Neural cell (in vitro differentiated cells): Measurements from ENCODE around the gene BICRA. TPM values are rescaled to one million over a fixed set of nuclear protein-coding genes. Genes with fewer than 3 reads are reported as not detected.

Experiments
- H2AFZ ChIP-seq: fragments of 200-600, 300-800 bp; sonication (generic), shearing (Covaris generic); 2 replicates; pipeline ENCODE4 v1.6.0; 2014; ENCODE audit warnings: low read depth, mild to moderate bottlenecking, antibody characterized with exemption, low read length, moderate library complexity
- H3F3A ChIP-seq: fragments of 200-600 bp; shearing (Covaris generic); 2 replicates; pipeline ENCODE4 v1.6.1; 2016; ENCODE audit warnings: mild to moderate bottlenecking, moderate library complexity, mixed read lengths, antibody characterized with exemption, low read length; ENCODE audit not compliant: insufficient read depth, poor library complexity, severe bottlenecking
- H3K27ac ChIP-seq: fragments of 200-600, 300-800 bp; sonication (generic), shearing (Covaris generic); 2 replicates; pipeline ENCODE4 v1.5.1; 2014; ENCODE audit warnings: mild to moderate bottlenecking, low read length, moderate library complexity
- H3K27me3 ChIP-seq: fragments of 300-800, 200-600 bp; sonication (generic), shearing (Covaris generic); 2 replicates; pipeline ENCODE4 v1.6.0; 2014; ENCODE audit warnings: mild to moderate bottlenecking, low read depth, low read length, moderate library complexity; ENCODE audit not compliant: insufficient read depth
- H3K36me3 ChIP-seq: fragments of 300-800, 200-600 bp; sonication (generic), shearing (Covaris generic); 2 replicates; pipeline ENCODE4 v1.5.1; 2014; ENCODE audit warnings: mild to moderate bottlenecking, antibody characterized with exemption, low read length, moderate library complexity; ENCODE audit not compliant: insufficient read depth
- H3K4me2 ChIP-seq: fragments of 300-800, 200-600 bp; sonication (generic), shearing (Covaris generic); 2 replicates; pipeline ENCODE4 v1.6.0; 2014; ENCODE audit warnings: mild to moderate bottlenecking, low read length
- H3K4me3 ChIP-seq: fragments of 300-800, 200-600 bp; sonication (generic), shearing (Covaris generic); 2 replicates; pipeline ENCODE4 v1.5.1; 2014; ENCODE audit warnings: mild to moderate bottlenecking, low read length, moderate library complexity
- H3K79me2 ChIP-seq: fragments of 200-600 bp; shearing (Covaris generic); replicated peaks from 2 replicates; pipeline ENCODE4 v1.6.0; 2014; ENCODE audit warnings: mild to moderate bottlenecking, low read length, moderate library complexity; ENCODE audit not compliant: insufficient read depth
- H3K9ac ChIP-seq: fragments of 300-800, 200-600 bp; sonication (generic), shearing (Covaris generic); 2 replicates; pipeline ENCODE4 v1.6.1; 2016; ENCODE audit warnings: mild to moderate bottlenecking, low read length, mixed read lengths
- H3K9me2 ChIP-seq: fragments of 200-600 bp; shearing (Covaris generic); 2 replicates; pipeline ENCODE4 v1.6.1; 2016; ENCODE audit warnings: mild to moderate bottlenecking, low read length, mixed read lengths; ENCODE audit not compliant: insufficient read depth
- H3K9me3 ChIP-seq: fragments of 200-600, 300-800 bp; sonication (generic), shearing (Covaris generic); 2 replicates; pipeline ENCODE4 v1.6.1; 2016; ENCODE audit warnings: mild to moderate bottlenecking, mixed run types, low read length, moderate library complexity, mixed read lengths
- H4K20me1 ChIP-seq: fragments of 200-600 bp; shearing (Covaris generic); 2 replicates; pipeline ENCODE4 v1.6.1; 2016; ENCODE audit warnings: mild to moderate bottlenecking, mixed run types; ENCODE audit not compliant: insufficient read depth
- CTCF ChIP-seq: fragments of 450-650 bp; IDR thresholded peaks from 2 replicates; pipeline ENCODE4 v1.5.1; 2014; ENCODE audit warnings: antibody characterized with exemption, mild to moderate bottlenecking, moderate library complexity; ENCODE audit not compliant: poor library complexity, severe bottlenecking
- EP300 ChIP-seq: fragments of 450-650 bp; conservative IDR thresholded peaks from 2 replicates; pipeline ENCODE4 v1.6.1; 2014; ENCODE audit warnings: antibody characterized with exemption, mild to moderate bottlenecking, moderate library complexity; ENCODE audit not compliant: poor library complexity, severe bottlenecking
- EZH2 ChIP-seq: fragments of 200-600, 300-800 bp; shearing (Covaris generic), sonication (generic); IDR thresholded peaks from 2 replicates; pipeline ENCODE4 v1.6.1; 2014; ENCODE audit warnings: antibody characterized with exemption, low read length, borderline replicate concordance, mild to moderate bottlenecking; ENCODE audit not compliant: insufficient read depth, poor library complexity, severe bottlenecking
- MXI1 ChIP-seq: fragments of 450-650 bp; conservative IDR thresholded peaks from 2 replicates; pipeline ENCODE4 v1.6.1; 2014; ENCODE audit warnings: antibody characterized with exemption, mild to moderate bottlenecking; ENCODE audit not compliant: poor library complexity, severe bottlenecking
- POLR2AphosphoS5 ChIP-seq: IDR thresholded peaks from 2 replicates; pipeline ENCODE4 v1.6.1; 2012
- RAD21 ChIP-seq: fragments of 450-650 bp; conservative IDR thresholded peaks from 2 replicates; pipeline ENCODE4 v1.6.1; 2014; ENCODE audit warnings: antibody characterized with exemption, mild to moderate bottlenecking, moderate library complexity
- REST ChIP-seq: IDR thresholded peaks from 2 replicates; pipeline ENCODE4 v1.6.1; 2012; ENCODE audit warnings: borderline replicate concordance
- SMC3 ChIP-seq: fragments of 450-650 bp; conservative IDR thresholded peaks from 2 replicates; pipeline ENCODE4 v1.6.1; 2014; ENCODE audit warnings: antibody characterized with exemption, mild to moderate bottlenecking, moderate library complexity; ENCODE audit not compliant: poor library complexity
- TAF1 ChIP-seq: IDR thresholded peaks from 2 replicates; pipeline ENCODE4 v1.6.1; 2012; ENCODE audit warnings: low read depth
- polyA plus RNA-seq: library from polyadenylated mRNA; depleted of rRNA; stranded (reverse); fragments of >200 nt; gene quantifications from 2 replicates; pipeline ENCODE4 v1.2.3, GENCODE V29; 2014

BICRA gene
- polyA plus RNA-seq, 1 donor from 2014 or later, result 0.11 TPM

DNA sequence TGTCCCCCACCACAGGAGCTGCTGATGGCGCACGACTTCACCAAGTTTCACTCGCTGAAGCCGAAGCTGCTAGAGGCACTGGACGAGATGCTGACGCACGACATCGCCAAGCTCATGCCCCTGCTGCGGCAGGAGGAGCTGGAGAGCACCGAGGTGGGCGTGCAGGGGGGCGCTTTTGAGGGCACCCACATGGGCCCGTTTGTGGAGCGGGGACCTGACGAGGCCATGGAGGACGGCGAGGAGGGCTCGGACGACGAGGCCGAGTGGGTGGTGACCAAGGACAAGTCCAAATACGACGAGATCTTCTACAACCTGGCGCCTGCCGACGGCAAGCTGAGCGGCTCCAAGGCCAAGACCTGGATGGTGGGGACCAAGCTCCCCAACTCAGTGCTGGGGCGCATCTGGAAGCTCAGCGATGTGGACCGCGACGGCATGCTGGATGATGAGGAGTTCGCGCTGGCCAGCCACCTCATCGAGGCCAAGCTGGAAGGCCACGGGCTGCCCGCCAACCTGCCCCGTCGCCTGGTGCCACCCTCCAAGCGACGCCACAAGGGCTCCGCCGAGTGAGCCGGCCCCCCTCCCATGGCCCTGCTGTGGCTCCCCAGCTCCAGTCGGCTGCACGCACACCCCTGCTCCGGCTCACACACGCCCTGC lies 132.1 kb downstream of the BICRA start:
- Histone ChIP-seq H3K4me3 (no peak overlapping the region), H3K4me2 (no peak overlapping the region), H3K9me3 (no peaks in the 10 kb centered on the region), H2AFZ (no peak overlapping the region), H3K27me3 (no peaks in the 10 kb centered on the region), H3K9me2 (no peaks in the 10 kb centered on the region), H3K27ac (no peak overlapping the region), H3K79me2 (peaks cover 2% of the 10 kb centered on the region), H3F3A (no peaks in the 10 kb centered on the region), H3K36me3 (no peaks in the 10 kb centered on the region), H4K20me1 (no peaks in the 10 kb centered on the region), H3K9ac (no peak overlapping the region)
- no peak for TF ChIP-seq TAF1
- TF ChIP-seq EP300, result no peak
- TF ChIP-seq EZH2, result no peak
- no peak for TF ChIP-seq POLR2AphosphoS5
- TF ChIP-seq REST, result no peak
- no peak for TF ChIP-seq MXI1
- no peak for TF ChIP-seq SMC3
- TF ChIP-seq CTCF, result no peak
- no peak for TF ChIP-seq RAD21

- H4K20me1 ChIP-seq, result no peaks in the 10 kb centered on the region
- H3K27me3 ChIP-seq, result no peaks in the 10 kb centered on the region
- peaks cover 9% of the 10 kb centered on the region for H3K79me2 ChIP-seq
- no peak overlapping the region for H3K4me3 ChIP-seq
- no peaks in the 10 kb centered on the region for H3F3A ChIP-seq
- H2AFZ ChIP-seq, result no peak overlapping the region
- H3K36me3 ChIP-seq, result no peaks in the 10 kb centered on the region
- no peaks in the 10 kb centered on the region for H3K9me3 ChIP-seq
- H3K9ac ChIP-seq, result no peak overlapping the region
- no peak overlapping the region for H3K4me2 ChIP-seq
- no peak overlapping the region for H3K27ac ChIP-seq
- TF ChIP-seq TAF1, result no peak
- H3K9me2 ChIP-seq, result no peaks in the 10 kb centered on the region
Measured at GRCh38 chr19:47741544-47742140, 132.7 kb downstream of the BICRA start.
